RWPE2 (cell line): ENCODE measurements around the gene PTPRR.

Experiments used
- ATAC-seq: fragments of 200-7000 bp; cut with Tn5 transposase; 3 replicates; pipeline ENCODE4 v1.9.1; 2021; ENCODE audit warnings: low read depth
- DNase-seq: peaks from one replicate; pipeline ENCODE4 v3.0.0-alpha.2; 2020; ENCODE audit warnings: low spot score
- H3K27ac ChIP-seq: fragments of 450-650 bp; 2 replicates; pipeline ENCODE4 v1.5.1; 2017; ENCODE audit warnings: mild to moderate bottlenecking; ENCODE audit not compliant: poor library complexity, severe bottlenecking
- H3K27me3 ChIP-seq: fragments of 250-450 bp; sonication (Bioruptor Pico); 2 replicates; pipeline ENCODE4 v1.5.1; 2021; ENCODE audit warnings: mild to moderate bottlenecking, moderate library complexity; ENCODE audit not compliant: insufficient read depth, poor library complexity, severe bottlenecking
- H3K36me3 ChIP-seq: fragments of 250-450 bp; sonication (Bioruptor Pico); 2 replicates; pipeline ENCODE4 v1.5.1; 2020; ENCODE audit warnings: low read depth, mild to moderate bottlenecking, moderate library complexity
- H3K4me1 ChIP-seq: fragments of 250-450 bp; sonication (Bioruptor Pico); 2 replicates; pipeline ENCODE4 v1.5.1; 2021; ENCODE audit warnings: mild to moderate bottlenecking, moderate library complexity; ENCODE audit not compliant: insufficient read depth, poor library complexity, severe bottlenecking
- H3K4me3 ChIP-seq: fragments of 250-450 bp; sonication (Bioruptor Pico); 2 replicates; pipeline ENCODE4 v1.5.1; 2021; ENCODE audit warnings: mild to moderate bottlenecking, moderate library complexity; ENCODE audit not compliant: severe bottlenecking
- H3K9me3 ChIP-seq: fragments of 250-450 bp; sonication (Bioruptor Pico); 2 replicates; pipeline ENCODE4 v1.5.1; 2021; ENCODE audit warnings: mild to moderate bottlenecking, moderate library complexity; ENCODE audit not compliant: severe bottlenecking
- TF ChIP-seq, protein P1 (sequence below): fragments of 450-650 bp; IDR thresholded peaks from one replicate; pipeline ENCODE4 v1.5.1; 2017; ENCODE audit warnings: mild to moderate bottlenecking, moderate library complexity; ENCODE audit not compliant: poor library complexity, severe bottlenecking

The PTPRR gene

GRCh38 chr12:70670948-70671347 is 249.6 kb downstream of the PTPRR start:
- no peak for DNase-seq
- no peak for ATAC-seq
- no peaks in the 10 kb centered on the region for H3K27me3 ChIP-seq
- TF ChIP-seq, protein P1, sequence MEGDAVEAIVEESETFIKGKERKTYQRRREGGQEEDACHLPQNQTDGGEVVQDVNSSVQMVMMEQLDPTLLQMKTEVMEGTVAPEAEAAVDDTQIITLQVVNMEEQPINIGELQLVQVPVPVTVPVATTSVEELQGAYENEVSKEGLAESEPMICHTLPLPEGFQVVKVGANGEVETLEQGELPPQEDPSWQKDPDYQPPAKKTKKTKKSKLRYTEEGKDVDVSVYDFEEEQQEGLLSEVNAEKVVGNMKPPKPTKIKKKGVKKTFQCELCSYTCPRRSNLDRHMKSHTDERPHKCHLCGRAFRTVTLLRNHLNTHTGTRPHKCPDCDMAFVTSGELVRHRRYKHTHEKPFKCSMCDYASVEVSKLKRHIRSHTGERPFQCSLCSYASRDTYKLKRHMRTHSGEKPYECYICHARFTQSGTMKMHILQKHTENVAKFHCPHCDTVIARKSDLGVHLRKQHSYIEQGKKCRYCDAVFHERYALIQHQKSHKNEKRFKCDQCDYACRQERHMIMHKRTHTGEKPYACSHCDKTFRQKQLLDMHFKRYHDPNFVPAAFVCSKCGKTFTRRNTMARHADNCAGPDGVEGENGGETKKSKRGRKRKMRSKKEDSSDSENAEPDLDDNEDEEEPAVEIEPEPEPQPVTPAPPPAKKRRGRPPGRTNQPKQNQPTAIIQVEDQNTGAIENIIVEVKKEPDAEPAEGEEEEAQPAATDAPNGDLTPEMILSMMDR = no peak
- H3K4me1 ChIP-seq = no peaks in the 10 kb centered on the region
- no peaks in the 10 kb centered on the region for H3K36me3 ChIP-seq
- no peak overlapping the region for H3K27ac ChIP-seq
- H3K4me3 ChIP-seq = no peak overlapping the region
- H3K9me3 ChIP-seq = no peaks in the 10 kb centered on the region

- DNase-seq (no peak), ATAC-seq (no peak)
- Histone ChIP-seq H3K27ac (no peak overlapping the region), H3K4me1 (no peaks in the 10 kb centered on the region), H3K4me3 (no peak overlapping the region), H3K27me3 (no peaks in the 10 kb centered on the region), H3K9me3 (no peaks in the 10 kb centered on the region), H3K36me3 (no peaks in the 10 kb centered on the region)
- TF ChIP-seq, protein P1 = no peak
Observed at GRCh38 chr12:70667253-70667652, 253.3 kb downstream of the PTPRR start.

DNA sequence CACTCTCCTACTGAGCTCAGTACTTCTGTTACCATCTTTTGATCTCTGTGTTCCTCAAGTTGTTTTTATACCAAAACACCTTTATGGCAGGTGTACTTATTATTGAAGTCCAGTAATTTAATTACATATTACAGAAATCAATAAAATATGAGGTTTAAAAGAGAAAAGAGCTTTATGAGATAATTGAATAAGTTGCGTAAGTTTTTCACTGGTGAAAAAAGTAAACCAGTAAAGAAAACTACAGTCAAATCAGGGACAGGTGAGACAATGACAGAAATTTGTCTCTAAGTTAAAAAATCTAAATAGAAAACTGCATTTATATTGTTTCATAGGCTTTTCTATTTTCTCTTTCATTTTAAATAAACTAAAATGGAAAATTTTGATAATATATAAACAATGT is 254.2 kb downstream of the PTPRR start:
- H3K4me1 ChIP-seq = no peaks in the 10 kb centered on the region
- no peak overlapping the region for H3K4me3 ChIP-seq
- ATAC-seq (no peak), DNase-seq (no peak)
- no peaks in the 10 kb centered on the region for H3K27me3 ChIP-seq
- no peaks in the 10 kb centered on the region for H3K36me3 ChIP-seq
- TF ChIP-seq, protein P1 = no peak
- H3K9me3 ChIP-seq = no peaks in the 10 kb centered on the region
- no peak overlapping the region for H3K27ac ChIP-seq

- DNase-seq = no peak
- H3K9me3 ChIP-seq = no peaks in the 10 kb centered on the region
- ATAC-seq = no peak
- H3K4me3 ChIP-seq = no peak overlapping the region
- H3K27ac ChIP-seq = no peak overlapping the region
- H3K36me3 ChIP-seq = no peaks in the 10 kb centered on the region
- TF ChIP-seq, protein P1 = no peak
- no peaks in the 10 kb centered on the region for H3K4me1 ChIP-seq
- no peaks in the 10 kb centered on the region for H3K27me3 ChIP-seq
Observed at GRCh38 chr12:70664465-70664881, 256.1 kb downstream of the PTPRR start.

DNA sequence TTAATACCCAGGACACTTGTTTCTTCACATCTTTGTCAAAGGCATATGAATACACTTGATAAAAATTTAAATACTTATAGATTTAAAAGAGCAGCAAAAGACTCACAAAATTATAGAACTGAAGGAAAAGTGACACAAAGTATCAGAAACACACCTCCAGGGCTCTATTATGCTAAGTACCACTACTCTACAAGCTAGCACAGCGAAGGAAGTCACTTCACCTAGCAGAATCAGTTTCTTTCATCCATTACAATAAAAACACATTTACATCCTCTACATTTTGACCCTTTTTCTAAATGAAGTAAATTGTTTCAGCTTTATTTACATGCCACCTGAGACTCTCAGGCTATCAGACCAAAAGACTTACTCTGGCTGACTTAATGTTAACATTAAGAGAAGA is 256.7 kb downstream of the PTPRR start:
- H3K4me1 ChIP-seq = no peaks in the 10 kb centered on the region
- ATAC-seq (no peak), DNase-seq (no peak)
- no peaks in the 10 kb centered on the region for H3K36me3 ChIP-seq
- TF ChIP-seq, protein P1 = no peak
- no peaks in the 10 kb centered on the region for H3K27me3 ChIP-seq
- H3K9me3 ChIP-seq = no peaks in the 10 kb centered on the region
- H3K4me3 ChIP-seq = no peak overlapping the region
- H3K27ac ChIP-seq = no peak overlapping the region
